SU-DHL-6 (cell line): ENCODE data around the gene ST8SIA5.

Source experiments
- H2AFZ ChIP-seq: fragments of 200-600 bp; sonication (generic); 2 replicates; pipeline ENCODE4 v1.6.1; 2014; ENCODE audit warnings: low read depth, mild to moderate bottlenecking, moderate library complexity, mixed read lengths, antibody characterized with exemption, low read length; ENCODE audit not compliant: severe bottlenecking
- H3F3A ChIP-seq: fragments of 200-600 bp; shearing (Covaris generic); 2 replicates; pipeline ENCODE4 v1.6.0; 2016; ENCODE audit warnings: antibody characterized with exemption, mild to moderate bottlenecking; ENCODE audit not compliant: insufficient read depth
- H3K27ac ChIP-seq: fragments of 200-600 bp; sonication (generic); 2 replicates; pipeline ENCODE4 v1.5.1; 2016; ENCODE audit warnings: low read depth, mild to moderate bottlenecking, low read length, moderate library complexity, mixed read lengths
- H3K27me3 ChIP-seq: fragments of 200-600 bp; sonication (generic), shearing (Covaris generic); 2 replicates; pipeline ENCODE4 v1.6.0; 2014; ENCODE audit warnings: mild to moderate bottlenecking, low read length
- H3K36me3 ChIP-seq: fragments of 200-600 bp; sonication (generic); 2 replicates; pipeline ENCODE4 v1.6.1; 2014; ENCODE audit warnings: mild to moderate bottlenecking, low read length, mixed read lengths
- H3K4me2 ChIP-seq: fragments of 300-600, 200-600 bp; shearing (Covaris generic), sonication (generic); 2 replicates; pipeline ENCODE4 v1.6.0; 2014; ENCODE audit warnings: low read length, low read depth, mild to moderate bottlenecking; ENCODE audit not compliant: poor library complexity, severe bottlenecking
- H3K4me3 ChIP-seq: fragments of 200-600 bp; sonication (generic); 2 replicates; pipeline ENCODE4 v1.5.1; 2014; ENCODE audit warnings: antibody characterized with exemption, low read length, mild to moderate bottlenecking, mixed read lengths; ENCODE audit not compliant: insufficient read depth, poor library complexity, severe bottlenecking
- H3K79me2 ChIP-seq: fragments of 200-600 bp; sonication (generic); 2 replicates; pipeline ENCODE4 v1.6.1; 2014; ENCODE audit warnings: mild to moderate bottlenecking, low read length, moderate library complexity; ENCODE audit not compliant: insufficient read depth
- H3K9ac ChIP-seq: fragments of 200-600 bp; sonication (generic); 2 replicates; pipeline ENCODE4 v1.7.0; 2014; ENCODE audit warnings: mild to moderate bottlenecking, low read length
- H3K9me2 ChIP-seq: fragments of 200-600 bp; sonication (generic); replicated peaks from 2 replicates; pipeline ENCODE4 v1.6.1; 2014; ENCODE audit warnings: low read length; ENCODE audit not compliant: insufficient read depth
- H3K9me3 ChIP-seq: fragments of 200-600 bp; sonication (generic); 2 replicates; pipeline ENCODE4 v1.6.1; 2014; ENCODE audit warnings: low read length, mixed read lengths; ENCODE audit not compliant: insufficient read depth
- H4K20me1 ChIP-seq: fragments of 200-600 bp; sonication (generic); 2 replicates; pipeline ENCODE4 v1.6.1; 2014; ENCODE audit warnings: low read depth, mild to moderate bottlenecking, antibody characterized with exemption, low read length, moderate library complexity, mixed read lengths
- CTCF ChIP-seq: fragments of 200-600 bp; sonication (generic); IDR thresholded peaks from one replicate; pipeline ENCODE4 v1.5.1; 2017; ENCODE audit warnings: antibody characterized with exemption, mild to moderate bottlenecking, low read length, moderate library complexity; ENCODE audit not compliant: insufficient read depth, poor library complexity, severe bottlenecking
- EZH2phosphoT487 ChIP-seq: fragments of 200-600 bp; sonication (generic), shearing (Covaris generic); conservative IDR thresholded peaks from 2 replicates; pipeline ENCODE4 v1.6.1; 2018; ENCODE audit warnings: mild to moderate bottlenecking, antibody characterized with exemption, low read length, moderate library complexity, mixed read lengths

The ST8SIA5 gene

GRCh38 chr18:46705521-46705920 is 51.3 kb downstream of the ST8SIA5 start:
- no peak overlapping the region for H3K4me2 ChIP-seq

GRCh38 chr18:46704816-46705215 is 52.0 kb downstream of the ST8SIA5 start:
- no peaks in the 10 kb centered on the region for H3F3A ChIP-seq
- no peak overlapping the region for H2AFZ ChIP-seq
- no peak overlapping the region for H3K4me3 ChIP-seq
- no peaks in the 10 kb centered on the region for H3K27me3 ChIP-seq
- H4K20me1 ChIP-seq, result no peaks in the 10 kb centered on the region
- H3K27ac ChIP-seq, result no peak overlapping the region
- no peak overlapping the region for H3K9ac ChIP-seq
- no peak for TF ChIP-seq CTCF
- no peak for TF ChIP-seq EZH2phosphoT487
- H3K36me3 ChIP-seq, result no peaks in the 10 kb centered on the region
- no peaks in the 10 kb centered on the region for H3K9me3 ChIP-seq
- no peak overlapping the region for H3K4me2 ChIP-seq
- H3K79me2 ChIP-seq, result no peaks in the 10 kb centered on the region
- no peaks in the 10 kb centered on the region for H3K9me2 ChIP-seq

More at GRCh38 chr18:46705521-46705920, 51.3 kb downstream of the ST8SIA5 start:
- Histone ChIP-seq H3K9me3 (no peaks in the 10 kb centered on the region), H2AFZ (no peak overlapping the region), H3K4me3 (no peak overlapping the region), H3K9ac (no peak overlapping the region), H3K36me3 (no peaks in the 10 kb centered on the region), H3K27ac (no peak overlapping the region), H3K79me2 (no peaks in the 10 kb centered on the region), H3F3A (no peaks in the 10 kb centered on the region), H3K9me2 (no peaks in the 10 kb centered on the region), H4K20me1 (no peaks in the 10 kb centered on the region), H3K27me3 (no peaks in the 10 kb centered on the region)
- TF ChIP-seq EZH2phosphoT487, result no peak
- TF ChIP-seq CTCF, result no peak

- Histone ChIP-seq H3K9me2 (no peaks in the 10 kb centered on the region), H2AFZ (no peak overlapping the region), H3K4me3 (no peak overlapping the region)
Measured at GRCh38 chr18:46704189-46704588, 52.7 kb downstream of the ST8SIA5 start.

More at GRCh38 chr18:46704189-46704588, 52.7 kb downstream of the ST8SIA5 start:
- Histone ChIP-seq H3K79me2 (no peaks in the 10 kb centered on the region), H3K9ac (no peak overlapping the region), H3F3A (no peaks in the 10 kb centered on the region), H3K27me3 (no peaks in the 10 kb centered on the region), H4K20me1 (no peaks in the 10 kb centered on the region), H3K27ac (no peak overlapping the region), H3K4me2 (no peak overlapping the region), H3K9me3 (no peaks in the 10 kb centered on the region), H3K36me3 (no peaks in the 10 kb centered on the region)
- TF ChIP-seq CTCF (no peak), EZH2phosphoT487 (no peak)
